ENCODE data around the gene KCNIP1.

GRCh38 chr5:170628028-170628427 is 124.2 kb downstream of the KCNIP1 start:
- TF ChIP-seq POLR2A (IDR thresholded peaks at IDR 0.05; ENCODE audit: borderline replicate concordance, extremely low read depth, insufficient read depth, insufficient read length) (no peak), ZNF274 (IDR thresholded peaks at IDR 0.05; ENCODE audit: low read depth, low read length) (no peak), EZH2 (IDR thresholded peaks at IDR 0.05) (no peak), EGR1 (IDR thresholded peaks at IDR 0.05; ENCODE audit: low read depth) (no peak), SP1 (IDR thresholded peaks at IDR 0.05; ENCODE audit: low read depth) (no peak), SIN3A (IDR thresholded peaks at IDR 0.05; ENCODE audit: low read depth) (no peak), YY1 (IDR thresholded peaks at IDR 0.05; ENCODE audit: extremely low read depth, insufficient replicate concordance, low read depth, low read length) (no peak), JUND (IDR thresholded peaks at IDR 0.05) (no peak), RAD21 (IDR thresholded peaks at IDR 0.05; ENCODE audit: low read depth) (no peak)
- TF ChIP-seq, protein P1, sequence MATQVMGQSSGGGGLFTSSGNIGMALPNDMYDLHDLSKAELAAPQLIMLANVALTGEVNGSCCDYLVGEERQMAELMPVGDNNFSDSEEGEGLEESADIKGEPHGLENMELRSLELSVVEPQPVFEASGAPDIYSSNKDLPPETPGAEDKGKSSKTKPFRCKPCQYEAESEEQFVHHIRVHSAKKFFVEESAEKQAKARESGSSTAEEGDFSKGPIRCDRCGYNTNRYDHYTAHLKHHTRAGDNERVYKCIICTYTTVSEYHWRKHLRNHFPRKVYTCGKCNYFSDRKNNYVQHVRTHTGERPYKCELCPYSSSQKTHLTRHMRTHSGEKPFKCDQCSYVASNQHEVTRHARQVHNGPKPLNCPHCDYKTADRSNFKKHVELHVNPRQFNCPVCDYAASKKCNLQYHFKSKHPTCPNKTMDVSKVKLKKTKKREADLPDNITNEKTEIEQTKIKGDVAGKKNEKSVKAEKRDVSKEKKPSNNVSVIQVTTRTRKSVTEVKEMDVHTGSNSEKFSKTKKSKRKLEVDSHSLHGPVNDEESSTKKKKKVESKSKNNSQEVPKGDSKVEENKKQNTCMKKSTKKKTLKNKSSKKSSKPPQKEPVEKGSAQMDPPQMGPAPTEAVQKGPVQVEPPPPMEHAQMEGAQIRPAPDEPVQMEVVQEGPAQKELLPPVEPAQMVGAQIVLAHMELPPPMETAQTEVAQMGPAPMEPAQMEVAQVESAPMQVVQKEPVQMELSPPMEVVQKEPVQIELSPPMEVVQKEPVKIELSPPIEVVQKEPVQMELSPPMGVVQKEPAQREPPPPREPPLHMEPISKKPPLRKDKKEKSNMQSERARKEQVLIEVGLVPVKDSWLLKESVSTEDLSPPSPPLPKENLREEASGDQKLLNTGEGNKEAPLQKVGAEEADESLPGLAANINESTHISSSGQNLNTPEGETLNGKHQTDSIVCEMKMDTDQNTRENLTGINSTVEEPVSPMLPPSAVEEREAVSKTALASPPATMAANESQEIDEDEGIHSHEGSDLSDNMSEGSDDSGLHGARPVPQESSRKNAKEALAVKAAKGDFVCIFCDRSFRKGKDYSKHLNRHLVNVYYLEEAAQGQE (IDR thresholded peaks at IDR 0.05; ENCODE audit: low read depth), result no peak
- TF ChIP-seq, protein P2, sequence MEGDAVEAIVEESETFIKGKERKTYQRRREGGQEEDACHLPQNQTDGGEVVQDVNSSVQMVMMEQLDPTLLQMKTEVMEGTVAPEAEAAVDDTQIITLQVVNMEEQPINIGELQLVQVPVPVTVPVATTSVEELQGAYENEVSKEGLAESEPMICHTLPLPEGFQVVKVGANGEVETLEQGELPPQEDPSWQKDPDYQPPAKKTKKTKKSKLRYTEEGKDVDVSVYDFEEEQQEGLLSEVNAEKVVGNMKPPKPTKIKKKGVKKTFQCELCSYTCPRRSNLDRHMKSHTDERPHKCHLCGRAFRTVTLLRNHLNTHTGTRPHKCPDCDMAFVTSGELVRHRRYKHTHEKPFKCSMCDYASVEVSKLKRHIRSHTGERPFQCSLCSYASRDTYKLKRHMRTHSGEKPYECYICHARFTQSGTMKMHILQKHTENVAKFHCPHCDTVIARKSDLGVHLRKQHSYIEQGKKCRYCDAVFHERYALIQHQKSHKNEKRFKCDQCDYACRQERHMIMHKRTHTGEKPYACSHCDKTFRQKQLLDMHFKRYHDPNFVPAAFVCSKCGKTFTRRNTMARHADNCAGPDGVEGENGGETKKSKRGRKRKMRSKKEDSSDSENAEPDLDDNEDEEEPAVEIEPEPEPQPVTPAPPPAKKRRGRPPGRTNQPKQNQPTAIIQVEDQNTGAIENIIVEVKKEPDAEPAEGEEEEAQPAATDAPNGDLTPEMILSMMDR (IDR thresholded peaks at IDR 0.05 in 2 of 3, conservative IDR thresholded peaks at IDR 0.05 in 1 of 3; ENCODE audit: borderline replicate concordance in 1 of 3, insufficient read depth in 1 of 3, low read depth in 2 of 3, low read length in 2 of 3), result no peak
- TF ChIP-seq, protein P3, sequence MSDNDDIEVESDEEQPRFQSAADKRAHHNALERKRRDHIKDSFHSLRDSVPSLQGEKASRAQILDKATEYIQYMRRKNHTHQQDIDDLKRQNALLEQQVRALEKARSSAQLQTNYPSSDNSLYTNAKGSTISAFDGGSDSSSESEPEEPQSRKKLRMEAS (IDR thresholded peaks at IDR 0.05), result no peak
